GM18861 (cell line): ENCODE measurements around the gene FIS1.

ENCODE experiments used
- ATAC-seq: cut with Tn5 transposase; IDR thresholded peaks from one replicate; pipeline ENCODE4 v1.9.1; 2021; ENCODE audit not compliant: unreplicated experiment

FIS1 gene

GRCh38 chr7:101235050-101235449 is 9.8 kb downstream of the FIS1 start:
- no peak for ATAC-seq

GRCh38 chr7:101234636-101235035 is 10.2 kb downstream of the FIS1 start:
- ATAC-seq: no peak

- no peak for ATAC-seq
Observed at GRCh38 chr7:101233907-101234547, 10.9 kb downstream of the FIS1 start.

DNA sequence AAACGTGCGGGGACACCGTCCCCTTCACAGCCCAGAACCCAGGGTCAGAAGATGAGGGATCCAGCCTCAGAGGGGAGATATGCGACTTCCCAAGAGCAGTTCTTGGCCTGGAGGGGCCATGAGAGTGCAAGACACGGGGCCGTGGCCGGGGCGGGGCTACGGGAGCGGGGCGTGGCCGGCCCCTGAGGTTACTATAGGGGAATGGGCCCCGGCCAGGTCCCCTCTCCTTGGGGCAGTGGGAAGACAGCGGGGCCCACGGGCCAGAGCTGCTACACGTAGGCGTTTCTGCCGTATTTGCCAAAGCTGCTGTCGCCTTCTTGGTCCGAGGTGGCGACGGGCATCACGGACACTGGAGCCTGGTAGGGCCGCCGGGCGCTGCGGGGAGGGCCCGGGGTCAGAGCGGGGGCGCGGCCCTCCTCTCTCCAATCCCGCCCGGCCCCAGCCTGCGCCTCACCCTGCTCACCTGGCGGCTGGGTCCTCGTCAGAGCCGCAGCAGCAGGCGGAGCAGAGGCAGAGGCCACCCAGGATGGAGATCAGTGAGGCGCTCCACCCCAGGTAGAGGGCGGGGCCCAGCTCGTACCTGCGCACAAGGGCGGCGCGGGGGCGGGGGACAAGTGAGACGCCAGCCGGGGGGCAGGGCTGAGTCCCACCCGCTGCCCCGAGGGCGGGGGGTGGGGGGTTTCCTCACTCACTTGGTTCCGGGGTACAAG is 12.6 kb downstream of the FIS1 start:
- ATAC-seq: no peak

DNA sequence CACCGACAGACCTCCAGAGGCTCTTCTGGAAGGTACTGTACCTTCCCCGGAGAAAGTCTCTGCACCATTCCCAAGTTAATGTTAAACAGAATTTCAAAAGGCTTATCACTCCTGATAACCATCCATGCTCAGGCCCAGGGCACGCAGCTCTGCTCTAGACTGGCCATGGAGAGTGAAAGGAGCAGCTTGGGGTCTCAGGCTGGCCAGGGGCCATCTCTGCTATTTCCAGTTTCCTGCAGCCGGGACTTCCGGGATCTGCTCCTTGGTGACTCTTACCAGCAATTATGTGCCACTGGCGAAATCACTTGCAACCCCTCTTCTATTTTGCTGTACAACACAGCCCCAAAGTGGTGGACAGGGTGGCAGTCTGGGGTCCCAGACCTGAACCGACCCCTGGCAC is 13.2 kb downstream of the FIS1 start:
- ATAC-seq: no peak

DNA sequence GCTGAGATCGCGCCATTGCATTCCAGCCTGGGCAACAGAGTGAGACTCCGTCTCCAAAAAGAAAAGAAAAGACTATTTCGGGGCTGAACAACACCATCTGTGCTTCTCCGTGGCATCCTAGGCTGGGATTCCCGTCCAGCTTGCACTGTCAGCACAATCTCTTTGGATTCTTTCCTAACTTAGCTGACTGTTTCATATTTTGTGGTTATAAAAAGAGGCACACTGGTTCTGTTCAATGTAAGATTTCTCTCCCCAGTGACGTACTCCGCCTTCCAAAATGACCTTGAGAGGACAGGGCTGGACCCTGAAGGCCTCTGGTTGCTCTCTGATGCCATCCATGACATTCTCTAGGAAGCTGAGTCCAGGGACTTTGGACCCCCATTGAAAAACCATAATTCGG is 18.2 kb downstream of the FIS1 start:
- ATAC-seq: no peak

- ATAC-seq: no peak
Observed at GRCh38 chr7:101225650-101226049, 19.2 kb downstream of the FIS1 start.

GRCh38 chr7:101223528-101223927 is 21.4 kb downstream of the FIS1 start:
- ATAC-seq: no peak

GRCh38 chr7:101222275-101222830 is 22.5 kb downstream of the FIS1 start:
- ATAC-seq: no peak

GRCh38 chr7:101220295-101220694 is 24.6 kb downstream of the FIS1 start:
- no peak for ATAC-seq

DNA sequence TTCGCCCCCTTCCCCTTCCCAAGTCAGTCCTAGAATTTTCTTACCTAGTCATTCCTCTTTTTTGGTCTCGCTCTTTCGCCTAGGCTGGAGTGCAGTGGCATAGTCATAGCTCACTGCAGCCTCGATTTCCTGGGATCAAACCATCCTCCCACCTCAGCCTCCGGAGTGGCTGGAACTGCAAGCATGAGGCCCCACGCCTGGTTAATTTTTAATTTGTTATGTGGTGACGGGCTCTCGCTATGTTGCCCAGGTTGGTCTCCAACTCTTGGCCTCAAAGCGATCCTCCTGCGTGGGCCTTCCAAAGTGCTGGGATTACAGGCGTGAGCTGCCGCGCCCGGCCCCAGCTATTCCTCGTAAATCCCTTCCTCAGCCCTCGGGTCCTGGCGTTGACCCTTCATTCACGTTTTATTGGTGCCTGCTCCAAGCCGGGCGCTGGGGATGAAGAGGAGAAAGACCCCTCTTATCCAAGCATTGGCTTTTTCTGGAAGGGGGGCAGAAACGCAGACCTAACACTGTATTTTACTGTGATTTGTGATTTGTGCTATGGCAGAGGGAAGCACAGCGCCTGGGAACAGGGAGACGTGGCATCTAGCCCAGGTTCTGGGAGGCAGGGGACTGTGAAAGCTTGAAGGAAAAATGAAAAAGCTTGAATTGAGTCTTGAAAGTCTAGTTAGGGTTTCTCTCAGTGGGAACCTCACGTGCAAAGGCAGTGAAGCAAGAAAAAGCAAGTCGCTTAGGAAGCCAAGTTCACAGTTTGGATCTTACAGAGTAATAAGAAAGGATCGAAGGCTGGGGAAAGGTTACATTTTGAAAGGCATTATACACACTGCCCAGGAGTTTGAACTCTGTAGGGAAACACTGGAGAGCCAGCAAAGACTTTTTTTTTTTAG is 26.4 kb downstream of the FIS1 start:
- no peak for ATAC-seq

DNA sequence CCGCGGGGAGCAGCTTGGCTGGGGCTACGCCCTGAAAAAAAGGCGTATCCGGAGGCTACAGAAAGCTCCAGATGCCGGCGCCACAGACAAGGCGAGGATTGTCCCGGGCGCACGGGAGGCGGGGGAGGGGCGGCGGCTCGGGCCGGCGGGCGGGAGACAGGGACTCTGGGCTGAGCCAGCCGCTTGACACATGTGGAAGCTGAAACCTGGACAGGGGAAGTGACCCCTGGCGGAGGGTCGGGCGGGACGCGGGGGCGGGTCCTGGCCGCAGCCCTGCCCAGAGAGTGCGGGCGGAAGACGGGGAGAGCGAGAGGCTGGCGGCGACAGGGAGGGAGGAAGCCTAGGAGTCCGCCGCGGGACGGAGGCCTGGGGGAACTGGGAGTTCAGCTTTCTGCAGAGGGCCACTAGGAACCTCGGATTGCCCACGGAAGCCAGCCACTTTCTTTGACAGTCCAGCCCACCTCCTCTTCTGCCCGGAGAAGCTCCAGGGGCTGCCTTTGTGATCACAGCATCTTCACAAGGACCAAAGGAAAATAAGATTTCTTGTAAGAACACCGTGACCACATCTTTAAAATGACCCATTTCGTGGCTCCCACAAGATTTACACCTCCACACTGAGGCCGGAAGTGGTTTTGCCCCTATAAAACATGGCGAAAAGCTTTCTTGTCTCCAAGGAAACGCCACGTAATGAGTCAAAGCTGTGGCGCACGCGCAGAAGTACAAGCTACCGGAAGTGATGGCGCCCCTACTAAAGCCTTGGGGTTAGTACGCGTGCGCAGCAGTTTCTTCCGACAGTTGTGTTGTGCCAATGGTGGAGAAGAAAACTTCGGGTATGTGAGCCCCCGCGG is 27.3 kb downstream of the FIS1 start, which contains the start of the genes PLOD3 and ZNHIT1:
Gene PLOD3, minus strand, starts transcription at position 194 of the 848 bp plus-strand sequence. CDS start 307 bp downstream, outside the sequence.
Gene ZNHIT1, plus strand, starts transcription at position 778 of the 848 bp plus-strand sequence. Its CDS starts 31 bp downstream, at position 809.
- ATAC-seq: peak; percentile 63

GRCh38 chr7:101216860-101217387 is 28.0 kb downstream of the FIS1 start:
- ATAC-seq: peak; percentile 10

- no peak for ATAC-seq
Observed at GRCh38 chr7:101216001-101216859, 28.7 kb downstream of the FIS1 start.

- no peak for ATAC-seq
Observed at GRCh38 chr7:101212014-101212413, 32.9 kb downstream of the FIS1 start.

DNA sequence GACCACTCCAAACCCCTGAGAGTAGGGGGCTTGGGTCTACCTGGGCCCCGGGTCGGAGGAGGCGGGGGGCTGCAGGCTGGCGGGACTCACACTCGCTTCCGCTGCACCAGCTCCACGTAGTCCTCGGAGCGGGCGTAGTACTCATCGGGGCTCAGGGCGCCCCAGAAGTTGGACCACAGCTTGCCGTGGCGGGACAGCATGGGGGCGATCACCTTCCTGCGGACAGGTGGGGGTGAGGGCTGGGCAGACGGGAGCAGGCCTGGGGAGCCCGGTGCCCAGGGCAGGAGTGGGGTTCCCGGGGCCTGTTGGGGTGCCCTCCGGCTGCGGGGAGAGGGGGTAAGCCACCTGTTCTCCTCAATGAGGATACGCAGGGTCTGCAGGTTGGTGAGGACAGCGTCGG is 33.4 kb downstream of the FIS1 start:
- ATAC-seq: no peak

DNA sequence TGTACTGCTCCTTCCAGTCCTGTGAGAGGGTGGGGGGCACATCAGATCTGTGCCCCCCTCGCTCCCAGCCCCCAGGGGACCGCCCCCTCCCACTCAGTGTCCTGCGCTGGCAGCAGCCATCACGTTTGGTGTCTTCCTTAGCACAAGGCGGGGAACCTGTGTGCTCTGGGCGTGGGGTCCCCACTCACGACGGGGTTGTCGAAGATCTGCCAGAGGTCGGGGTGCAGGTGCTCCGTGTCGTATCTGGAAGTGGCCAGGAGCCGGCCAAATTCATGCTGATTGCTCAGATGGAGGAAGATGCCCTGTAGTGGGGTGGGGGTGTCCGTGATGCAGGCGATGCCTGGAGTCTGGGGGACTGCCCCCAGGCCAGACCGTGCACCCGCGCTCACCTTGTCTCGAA is 34.7 kb downstream of the FIS1 start:
- ATAC-seq: no peak

GRCh38 chr7:101208794-101209193 is 36.1 kb downstream of the FIS1 start:
- ATAC-seq: no peak

- no peak for ATAC-seq
Observed at GRCh38 chr7:101207459-101207858, 37.4 kb downstream of the FIS1 start.
